OCI-LY7 (cell line): ENCODE results near the gene VPS18. TPM values are rescaled to one million over a fixed set of nuclear protein-coding genes. Genes with fewer than 3 reads are reported as not detected.
A peak's percentile ranks its signal among the peaks of the same experiment; 100 is the strongest.

ENCODE experiments used
- BruUV-seq: library from RNA; stranded (reverse); fragments of 400-500 nt; replicated peaks from 2 replicates; lab custom pipeline; 2021; lab: Mats Ljungman, UMichigan
- CTCF ChIA-PET: fragments of 300-600 bp; sonication (Branson Sonifier 250); formaldehyde crosslinking; loops from one replicate; lab custom pipeline; 2022; ENCODE audit warnings: antibody characterized with exemption; ENCODE audit not compliant: unreplicated experiment; lab: Charles Lee
- POLR2A ChIA-PET: fragments of 300-600 bp; sonication (Branson Sonifier 250); formaldehyde crosslinking; loops from one replicate; lab custom pipeline; 2022; ENCODE audit warnings: antibody characterized with exemption; lab: Charles Lee
- DNase-seq: peaks from one replicate; pipeline ENCODE4 v3.0.0-alpha.2; 2015; ENCODE audit warnings: low spot score
- H2AFZ ChIP-seq: fragments of 200-600 bp; sonication (generic), shearing (Covaris generic); 2 replicates; pipeline ENCODE4 v1.6.1; 2014; ENCODE audit warnings: mild to moderate bottlenecking, antibody characterized with exemption, low read length, moderate library complexity
- H3K27ac ChIP-seq: fragments of 200-600 bp; sonication (generic); 2 replicates; pipeline ENCODE4 v1.5.1; 2014; ENCODE audit warnings: mixed run types, low read depth, mild to moderate bottlenecking, moderate library complexity, low read length, inconsistent platforms; ENCODE audit not compliant: poor library complexity, severe bottlenecking
- H3K36me3 ChIP-seq: fragments of 200-600 bp; sonication (generic); 2 replicates; pipeline ENCODE4 v1.6.1; 2014; ENCODE audit warnings: mild to moderate bottlenecking, antibody characterized with exemption, low read length, moderate library complexity, mixed read lengths; ENCODE audit not compliant: insufficient read depth
- H3K4me1 ChIP-seq: fragments of 200-600 bp; sonication (generic); 2 replicates; pipeline ENCODE4 v1.5.1; 2014; ENCODE audit warnings: mild to moderate bottlenecking, low read length; ENCODE audit not compliant: insufficient read depth, poor library complexity, severe bottlenecking
- H3K4me2 ChIP-seq: fragments of 200-600 bp; sonication (generic); 2 replicates; pipeline ENCODE4 v1.6.1; 2014; ENCODE audit warnings: mild to moderate bottlenecking, low read length
- H3K4me3 ChIP-seq: fragments of 200-600 bp; sonication (generic); 2 replicates; pipeline ENCODE4 v1.5.1; 2014; ENCODE audit warnings: mild to moderate bottlenecking, low read depth, low read length; ENCODE audit not compliant: poor library complexity, severe bottlenecking
- H3K79me2 ChIP-seq: fragments of 200-600 bp; sonication (generic); 2 replicates; pipeline ENCODE4 v1.6.1; 2016; ENCODE audit warnings: low read depth, mild to moderate bottlenecking, low read length, moderate library complexity, mixed read lengths; ENCODE audit not compliant: insufficient read depth
- H3K9me2 ChIP-seq: fragments of 200-600 bp; sonication (generic); 2 replicates; pipeline ENCODE4 v1.6.1; 2016; ENCODE audit warnings: mild to moderate bottlenecking, low read length, mixed read lengths; ENCODE audit not compliant: insufficient read depth
- H3K9me3 ChIP-seq: fragments of 200-600 bp; sonication (generic); 2 replicates; pipeline ENCODE4 v1.6.1; 2014; ENCODE audit warnings: mild to moderate bottlenecking, mixed run types, low read length, mixed read lengths
- H4K20me1 ChIP-seq: fragments of 200-600 bp; sonication (generic); 2 replicates; pipeline ENCODE4 v1.6.1; 2014; ENCODE audit warnings: mild to moderate bottlenecking, antibody characterized with exemption, low read length, moderate library complexity, mixed read lengths; ENCODE audit not compliant: insufficient read depth
- CTCF ChIP-seq: fragments of 200-600 bp; sonication (generic); conservative IDR thresholded peaks from 2 replicates; pipeline ENCODE4 v1.5.1; 2014; ENCODE audit warnings: mild to moderate bottlenecking, antibody characterized with exemption, low read length, moderate library complexity, mixed read lengths
- EZH2phosphoT487 ChIP-seq: fragments of 200-600 bp; sonication (generic); IDR thresholded peaks from 2 replicates; pipeline ENCODE4 v1.6.1; 2018; ENCODE audit warnings: low read depth, borderline replicate concordance, mild to moderate bottlenecking, mixed run types, antibody characterized with exemption, low read length, moderate library complexity, mixed read lengths
- intact Hi-C: fragments of 100-400 bp; cut with micrococcal nuclease; formaldehyde crosslinking; loops from one replicate; pipeline ENCODE4 v1.10.0; 2022; ENCODE audit not compliant: unreplicated experiment
- total RNA-seq, 2 experiments: library from RNA; depleted of rRNA in 1 of 2; stranded (reverse); fragments of >200 nt in 1 of 2; shearing (Covaris generic) in 1 of 2; gene quantifications; 2 replicates each; pipeline ENCODE4 v1.2.3, GENCODE V29; 2014 to 2022

Gene VPS18
- total RNA-seq, 2 experiments from 2014 or later = 24.5 to 30.7 TPM

- DNase-seq = no peak
- intact Hi-C loops = no loop called here
- Histone ChIP-seq H3K9me3 (no peaks in the 10 kb centered on the region), H3K27ac (no peak overlapping the region), H3K9me2 (no peaks in the 10 kb centered on the region), H4K20me1 (no peaks in the 10 kb centered on the region), H3K4me2 (no peak overlapping the region), H3K36me3 (no peaks in the 10 kb centered on the region), H3K4me3 (no peak overlapping the region), H3K4me1 (peaks cover 22% of the 10 kb centered on the region), H3K79me2 (no peaks in the 10 kb centered on the region), H2AFZ (no peak overlapping the region)
- ChIA-PET CTCF (interaction anchor here (0.5 kb wide), 1 partner anchor 50 kb away, joined by 5 read pairs; no protein-coding TSS in a partner anchor), POLR2A (no interaction called here)
- no TSS peak for BruUV-seq
- TF ChIP-seq EZH2phosphoT487 (no peak), CTCF (no peak)
These were observed 32.6 kb downstream of the VPS18 start for GRCh38 chr15:40926659-40927494.

DNA sequence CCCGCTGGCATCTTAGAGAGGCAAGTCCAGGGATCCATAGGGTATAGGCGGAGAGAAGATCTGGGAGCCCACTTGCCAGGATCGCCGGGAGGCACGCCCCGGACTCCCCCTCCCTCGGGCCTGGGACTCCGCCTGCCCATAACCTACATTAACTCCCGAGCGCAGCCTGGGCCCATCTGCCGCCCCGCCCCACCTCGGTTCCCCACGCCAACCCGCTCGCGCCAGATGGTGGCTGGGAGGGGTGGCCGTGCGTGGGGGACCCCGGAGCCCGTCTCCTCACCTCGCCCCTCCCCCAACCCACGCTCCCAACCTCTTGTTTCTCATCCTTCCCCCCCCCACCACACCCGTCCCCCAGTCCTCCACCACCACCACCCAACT, 33.2 kb downstream of the VPS18 start:
- POLR2A ChIA-PET = no interaction called here
- peak overlapping the region; percentile 68 for H3K4me2 ChIP-seq
- H3K27ac ChIP-seq = no peak overlapping the region
- no peak overlapping the region for H3K4me3 ChIP-seq
- TF ChIP-seq EZH2phosphoT487 = no peak
- no peak for TF ChIP-seq CTCF
- no peaks in the 10 kb centered on the region for H3K9me2 ChIP-seq
- no peak for DNase-seq
- H3K36me3 ChIP-seq = no peaks in the 10 kb centered on the region
- no peaks in the 10 kb centered on the region for H3K9me3 ChIP-seq
- BruUV-seq = no TSS peak
- H4K20me1 ChIP-seq = no peaks in the 10 kb centered on the region
- CTCF ChIA-PET = interaction anchor here (0.5 kb wide), 1 partner anchor 49 kb away, joined by 5 read pairs; no protein-coding TSS in a partner anchor
- no peaks in the 10 kb centered on the region for H3K79me2 ChIP-seq
- intact Hi-C loops = no loop called here
- H2AFZ ChIP-seq = no peak overlapping the region
- H3K4me1 ChIP-seq = peaks cover 22% of the 10 kb centered on the region
